Activated CD4-positive, alpha-beta T cell treated with anti-CD3 and anti-CD28 coated beads, Interleukin-2, amount 50 U/mL, for 1 hour (primary cell): ENCODE results near the gene PLA2G3.
"Not testable (repeated sequence)": the region's sequence is repeated elsewhere in the genome, so short reads cannot be mapped to it uniquely, and the experiment has no call there.

Experiments
- DNase-seq: peaks from one replicate; pipeline ENCODE4 v3.0.0-alpha.2; 2020

PLA2G3 gene, protein sequence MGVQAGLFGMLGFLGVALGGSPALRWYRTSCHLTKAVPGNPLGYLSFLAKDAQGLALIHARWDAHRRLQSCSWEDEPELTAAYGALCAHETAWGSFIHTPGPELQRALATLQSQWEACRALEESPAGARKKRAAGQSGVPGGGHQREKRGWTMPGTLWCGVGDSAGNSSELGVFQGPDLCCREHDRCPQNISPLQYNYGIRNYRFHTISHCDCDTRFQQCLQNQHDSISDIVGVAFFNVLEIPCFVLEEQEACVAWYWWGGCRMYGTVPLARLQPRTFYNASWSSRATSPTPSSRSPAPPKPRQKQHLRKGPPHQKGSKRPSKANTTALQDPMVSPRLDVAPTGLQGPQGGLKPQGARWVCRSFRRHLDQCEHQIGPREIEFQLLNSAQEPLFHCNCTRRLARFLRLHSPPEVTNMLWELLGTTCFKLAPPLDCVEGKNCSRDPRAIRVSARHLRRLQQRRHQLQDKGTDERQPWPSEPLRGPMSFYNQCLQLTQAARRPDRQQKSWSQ

GRCh38 chr22:31139866-31140716 is at the start of gene PLA2G3:
Gene PLA2G3 (minus strand): TSS chr22:31140508. CDS start chr22:31140354, 154 bp downstream.
- DNase-seq, result no peak

DNA sequence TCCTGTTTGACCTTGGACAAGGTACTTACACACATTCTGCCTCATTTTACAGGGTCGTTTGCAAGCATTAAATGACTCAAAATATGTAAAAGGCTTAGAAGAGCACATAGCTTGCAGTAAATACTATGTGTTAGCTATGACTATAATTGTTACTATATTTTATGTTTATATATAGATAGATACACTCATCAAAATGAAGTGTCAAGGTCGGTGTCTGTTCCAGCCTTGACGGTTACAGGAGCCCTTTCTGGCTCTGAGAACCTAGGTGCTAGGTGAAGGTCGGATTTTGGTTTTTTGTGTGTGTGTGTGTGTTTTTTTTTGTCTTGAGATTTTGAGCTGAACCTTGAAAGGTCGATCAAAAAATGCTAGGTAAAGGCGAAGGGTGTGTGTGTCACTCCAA is 47.3 kb upstream of the PLA2G3 start:
- DNase-seq, result no peak

DNA sequence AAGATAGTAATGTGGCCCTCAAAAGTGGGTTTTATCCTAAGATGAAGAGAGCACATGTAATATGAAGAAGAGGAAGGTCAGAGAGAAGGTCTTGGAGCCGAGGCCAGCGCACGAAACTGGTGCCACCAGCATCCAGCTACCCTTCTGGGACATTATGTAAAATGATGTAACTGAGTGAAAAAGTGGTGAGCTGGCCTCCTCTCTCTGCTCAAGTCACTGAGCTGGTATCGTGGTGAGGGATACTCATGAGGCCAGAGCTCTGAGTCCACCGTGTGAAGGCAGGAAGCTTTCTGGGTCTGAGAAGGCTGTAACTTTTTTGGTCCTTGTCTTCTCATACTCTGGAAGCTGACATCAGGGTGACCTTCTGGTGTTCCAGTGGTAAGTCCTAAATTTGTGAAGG is 44.7 kb upstream of the PLA2G3 start:
- no peak for DNase-seq

DNA sequence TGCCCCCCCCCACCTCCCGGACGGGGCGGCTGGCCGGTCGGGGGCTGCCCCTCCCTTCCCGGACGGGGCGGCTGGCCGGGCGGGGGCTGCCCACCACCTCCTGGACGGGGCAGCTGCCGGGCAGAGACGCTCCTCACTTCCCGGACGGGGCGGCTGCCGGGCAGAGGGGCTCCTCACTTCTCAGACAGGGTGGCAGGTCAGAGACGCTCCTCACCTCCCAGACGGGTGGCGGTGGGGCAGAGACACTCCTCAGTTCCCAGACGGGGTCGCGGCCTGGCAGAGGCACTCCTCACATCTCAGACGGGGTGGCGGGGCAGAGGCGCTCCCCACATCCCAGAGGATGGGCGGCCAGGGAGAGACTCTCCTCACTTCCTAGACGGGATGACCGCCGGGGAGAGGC is 43.7 kb upstream of the PLA2G3 start:
- DNase-seq, result no peak

DNA sequence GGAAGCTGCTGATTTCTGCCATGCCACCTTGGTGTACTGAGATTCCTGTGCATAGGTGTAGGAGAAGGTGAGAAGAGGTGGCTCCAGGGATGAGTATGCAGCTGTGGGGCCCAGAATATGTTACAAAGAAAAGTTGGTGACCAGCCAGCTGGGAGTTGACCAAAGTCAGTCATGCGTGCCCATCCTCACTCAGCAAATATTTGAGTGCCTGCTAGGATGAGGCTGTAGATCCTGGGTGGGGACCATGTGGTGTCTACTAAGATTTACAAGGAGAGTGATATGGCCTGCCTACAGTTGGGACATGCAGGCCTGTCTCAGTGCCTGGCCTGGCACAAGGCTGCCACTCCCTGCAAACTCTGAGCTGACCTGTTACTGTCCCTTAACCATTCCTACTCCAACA is 39.0 kb upstream of the PLA2G3 start:
- no peak for DNase-seq

DNA sequence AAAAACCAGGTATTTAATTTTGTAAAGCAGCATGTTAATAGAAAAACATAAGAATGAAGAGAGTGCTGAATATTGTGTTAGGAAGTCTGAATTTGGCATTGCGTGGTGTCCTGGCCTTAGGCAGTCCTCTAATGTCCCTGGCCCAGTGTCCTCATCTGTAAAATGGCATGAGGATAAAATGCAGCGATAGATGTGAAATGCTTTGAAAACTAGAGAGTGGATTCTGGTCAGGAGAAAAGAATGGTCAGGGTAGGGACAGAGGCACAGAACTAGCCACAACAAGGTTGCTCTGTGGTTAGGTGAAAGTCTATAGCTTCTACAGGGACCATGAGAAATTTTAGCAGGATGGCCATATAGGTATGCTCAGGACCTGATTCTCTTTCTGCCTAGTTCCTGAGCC is 38.6 kb upstream of the PLA2G3 start:
- DNase-seq, result no peak

GRCh38 chr22:31177420-31178162 is 37.3 kb upstream of the PLA2G3 start:
- no peak for DNase-seq

- no peak for DNase-seq
These were observed 36.6 kb upstream of the PLA2G3 start for GRCh38 chr22:31176923-31177322.

DNA sequence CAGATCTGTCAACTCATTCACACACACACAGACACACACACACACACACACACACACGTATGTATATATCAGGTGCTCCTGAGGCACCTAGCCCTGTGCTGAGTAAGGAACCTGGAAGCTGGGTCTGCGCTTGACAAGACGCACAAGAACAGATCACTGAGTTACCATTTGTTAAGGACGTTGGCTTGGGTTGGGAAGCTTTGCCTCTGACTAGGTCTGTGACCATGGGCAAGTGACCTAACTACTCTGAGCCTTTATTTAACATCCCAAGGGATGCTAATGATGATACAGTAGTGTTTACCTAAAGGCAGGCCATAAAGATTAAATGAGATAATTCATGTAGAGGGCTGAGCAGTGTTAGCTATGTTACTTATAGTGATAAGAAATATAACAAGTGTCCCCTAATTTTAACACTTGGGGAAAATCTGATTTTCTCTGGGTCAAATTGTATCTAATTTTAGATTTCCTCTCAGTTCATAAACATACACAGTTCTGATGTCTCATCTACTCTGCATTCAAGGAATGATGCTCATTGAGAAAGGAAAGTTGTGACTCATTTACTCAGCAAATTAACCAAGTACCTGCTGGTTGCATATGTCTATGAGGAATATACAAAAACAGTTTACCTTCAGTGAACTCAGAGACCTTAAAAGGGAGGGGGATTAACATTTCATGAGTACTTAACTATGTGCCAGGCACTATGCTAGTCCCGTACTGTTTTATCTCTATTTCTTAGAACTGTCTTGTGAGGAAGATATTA is 33.3 kb upstream of the PLA2G3 start:
- no peak for DNase-seq

- DNase-seq, result not testable (repeated sequence)
These were observed 31.4 kb upstream of the PLA2G3 start for GRCh38 chr22:31171734-31172133.

- no peak for DNase-seq
These were observed 30.7 kb upstream of the PLA2G3 start for GRCh38 chr22:31170971-31171370.

DNA sequence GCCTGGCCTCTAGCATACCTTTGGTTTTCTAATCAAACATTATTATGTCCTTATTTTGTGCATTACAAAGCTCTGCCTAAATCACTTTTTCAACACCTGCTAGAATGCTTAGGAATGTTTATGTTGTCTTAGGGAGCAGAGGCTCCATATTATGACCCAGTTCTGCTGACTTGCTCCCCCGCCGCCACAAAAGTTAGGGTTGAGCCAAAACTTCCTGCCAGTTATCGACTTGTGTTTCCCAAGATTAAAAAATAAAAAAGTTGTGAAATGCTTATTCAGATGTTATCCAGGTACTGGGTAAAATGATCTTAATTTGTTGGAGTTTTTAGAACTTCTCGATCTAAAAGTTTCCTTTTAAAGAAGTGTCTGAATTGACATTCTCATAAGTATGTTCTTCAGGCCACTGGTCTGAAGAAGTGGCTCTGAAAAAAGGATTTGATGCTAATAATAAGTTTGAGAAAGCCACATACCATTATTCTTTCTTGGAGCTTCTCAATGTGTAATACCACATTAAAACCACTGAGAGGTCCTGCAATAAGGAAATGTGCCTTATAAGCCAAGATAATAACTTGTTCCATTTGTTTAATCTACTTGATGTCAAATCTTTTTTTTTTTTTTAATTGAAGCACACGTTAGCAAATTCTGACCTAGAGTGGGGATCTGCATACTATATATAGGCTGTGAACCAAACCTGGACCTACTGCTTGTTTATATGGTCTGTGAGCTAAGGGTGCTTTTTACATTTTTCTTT is 21.9 kb upstream of the PLA2G3 start:
- no peak for DNase-seq

- no peak for DNase-seq
These were observed 21.1 kb upstream of the PLA2G3 start for GRCh38 chr22:31161386-31161785.

DNA sequence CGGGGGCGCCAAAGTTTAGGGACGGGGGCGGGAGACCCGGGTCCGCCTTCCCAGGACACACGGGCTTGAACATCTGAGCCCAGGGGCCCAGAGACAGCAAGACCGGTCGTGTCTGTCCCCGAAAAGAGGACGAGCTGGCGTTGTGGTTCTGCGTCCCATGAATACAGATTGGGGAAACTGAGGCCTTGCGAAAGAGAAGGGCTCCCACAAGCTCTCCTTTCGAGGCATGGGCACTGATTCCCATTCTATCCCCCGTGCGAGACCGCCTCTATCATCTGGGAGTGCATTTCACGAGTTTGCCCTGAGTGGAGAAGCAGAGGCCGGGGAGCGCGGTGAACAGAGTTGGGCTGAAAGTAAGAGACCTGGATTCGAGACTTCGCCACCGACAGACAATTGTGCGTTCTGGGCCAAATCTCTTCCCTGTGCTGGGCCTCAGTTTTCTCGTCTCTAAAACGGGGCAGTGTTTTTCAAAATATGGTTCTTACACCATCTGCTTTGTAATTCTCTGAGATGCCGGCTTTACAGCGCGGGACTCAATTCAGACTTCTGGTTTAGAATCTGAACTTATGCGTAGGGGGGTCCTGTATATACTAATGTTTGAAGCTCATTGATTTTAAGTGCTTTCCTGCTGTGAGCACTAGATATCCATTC is 20.1 kb upstream of the PLA2G3 start:
- peak; percentile 9 for DNase-seq

DNA sequence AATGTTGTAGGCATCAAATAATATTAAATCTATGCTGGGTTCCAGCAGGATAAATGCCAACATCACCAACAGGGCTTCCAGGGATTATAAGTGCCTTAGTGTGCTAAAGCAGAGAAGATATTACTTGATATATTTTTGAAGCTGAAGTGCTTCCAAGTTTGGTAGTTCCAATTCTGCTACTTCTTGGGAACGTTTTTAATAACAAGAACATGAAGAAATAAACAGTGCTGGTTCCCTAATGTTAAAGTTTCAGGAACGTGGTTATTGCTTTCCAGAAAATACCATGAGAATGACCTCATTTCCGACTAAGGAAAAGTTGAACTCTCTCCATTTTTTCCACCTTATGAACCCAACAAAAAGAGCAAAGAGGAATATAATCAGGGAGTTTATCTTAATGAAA is 15.1 kb upstream of the PLA2G3 start:
- DNase-seq, result no peak

DNA sequence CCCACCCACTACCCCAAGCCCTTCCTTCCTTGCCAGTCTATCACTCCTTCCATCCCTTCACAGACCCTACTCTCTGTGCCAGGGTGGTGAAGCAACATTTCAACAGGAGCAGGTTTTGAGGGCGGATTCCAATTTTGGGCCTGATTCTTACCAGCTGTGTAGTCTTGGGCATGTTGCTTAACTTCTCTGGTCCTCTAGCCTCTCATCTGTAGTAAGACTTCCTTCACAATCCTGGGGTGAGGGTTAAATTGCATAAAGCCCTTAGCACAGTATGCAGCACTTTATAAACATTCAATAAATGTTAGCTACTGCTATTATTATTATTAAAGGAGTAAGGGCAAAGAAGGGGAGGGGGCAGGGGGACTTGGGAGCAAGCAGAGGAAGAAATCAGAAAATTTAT is 14.7 kb upstream of the PLA2G3 start:
- no peak for DNase-seq

- DNase-seq, result no peak
These were observed 13.0 kb upstream of the PLA2G3 start for GRCh38 chr22:31153357-31153756.

DNA sequence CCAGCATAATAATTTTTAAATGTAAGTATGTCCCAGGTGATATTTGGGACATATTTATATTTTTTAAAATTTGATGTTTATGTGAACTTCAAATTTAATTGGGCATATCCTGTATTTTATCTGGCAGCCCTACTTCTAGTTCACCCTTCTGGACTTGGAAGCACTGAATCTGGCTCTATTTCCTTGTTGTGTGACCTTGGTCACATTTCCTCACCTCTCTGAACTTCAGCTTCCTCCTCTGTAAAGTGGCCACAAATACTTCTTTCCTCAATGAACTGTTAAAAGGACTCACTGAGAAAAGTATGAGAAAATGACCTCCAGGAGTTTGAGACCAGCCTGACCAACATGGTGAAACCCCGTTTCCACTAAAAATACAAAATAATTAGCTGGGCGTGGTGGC is 11.6 kb upstream of the PLA2G3 start:
- no peak for DNase-seq

DNA sequence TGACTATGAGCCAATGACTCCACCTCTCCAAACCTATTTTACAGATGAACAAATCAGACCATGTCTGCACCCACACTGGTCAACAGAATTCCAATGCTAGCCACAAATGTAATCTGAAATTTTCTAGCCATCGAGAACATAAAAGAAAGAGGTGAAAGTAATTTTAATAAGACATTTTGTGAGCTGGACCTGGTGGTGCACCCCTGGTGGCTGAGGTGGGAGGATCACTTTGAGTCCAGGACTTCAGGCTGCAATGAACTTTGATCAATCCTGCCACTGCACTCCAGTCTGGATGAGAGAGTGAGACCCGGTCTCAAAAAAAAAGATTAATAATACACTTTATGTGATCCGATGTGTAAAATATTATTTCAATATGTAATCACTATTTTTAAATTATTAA is 10.3 kb upstream of the PLA2G3 start:
- DNase-seq, result no peak

DNA sequence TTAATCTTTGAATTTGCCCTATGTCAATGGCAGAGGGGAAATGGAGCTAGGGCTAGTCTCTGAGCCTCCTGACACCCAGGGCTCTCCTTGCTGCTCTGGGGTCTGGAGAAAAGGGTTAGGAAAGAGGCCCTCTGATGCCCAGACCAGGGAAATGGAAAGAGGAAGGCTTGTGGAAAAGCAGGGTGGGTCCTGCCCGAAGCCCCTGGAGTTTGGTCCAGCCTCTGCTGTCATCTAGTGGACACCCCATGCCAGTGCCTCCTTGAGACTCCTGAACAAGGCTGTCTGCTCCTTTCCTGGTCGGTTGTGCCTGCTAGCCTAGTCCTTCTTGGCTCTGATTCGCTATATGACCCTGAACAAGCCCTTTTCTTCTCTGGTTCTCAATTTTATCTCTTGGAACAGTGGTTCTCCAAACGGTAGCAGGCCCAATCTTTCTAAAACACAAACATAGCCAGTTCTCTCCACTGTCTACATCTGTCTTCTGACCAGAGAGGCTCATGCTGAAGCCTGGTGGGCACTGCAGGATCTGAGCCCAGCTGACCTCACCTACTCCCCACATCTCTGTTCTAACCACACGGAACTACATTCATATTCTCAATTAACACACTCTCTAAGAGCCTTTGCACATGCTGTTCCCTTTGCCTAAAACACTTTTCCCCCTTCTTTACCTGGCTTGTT is 8.8 kb upstream of the PLA2G3 start:
- DNase-seq, result peak; percentile 18

DNA sequence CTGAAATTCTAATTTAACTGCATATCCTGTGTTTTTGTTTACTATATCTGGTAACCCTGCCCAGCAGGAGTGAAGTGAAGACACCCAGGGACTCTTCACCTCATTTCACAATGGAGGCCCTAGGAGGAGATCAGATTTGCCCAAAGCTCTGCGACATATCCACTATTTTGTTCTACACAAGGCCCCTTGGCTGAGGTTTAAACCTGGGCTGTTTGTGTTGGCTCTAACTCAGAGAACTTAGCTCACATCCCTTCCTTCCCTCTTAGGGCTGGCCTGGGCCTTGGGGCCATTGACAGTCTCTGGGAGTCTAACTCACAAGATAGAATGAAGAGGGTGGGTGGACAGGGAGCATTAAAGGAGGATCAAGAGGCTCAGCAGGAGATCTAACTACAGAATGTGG is 8.2 kb upstream of the PLA2G3 start:
- no peak for DNase-seq
